GM18868 (cell line): ENCODE data around the gene KRT36.

Experiments
- ATAC-seq: cut with Tn5 transposase; IDR thresholded peaks from one replicate; pipeline ENCODE4 v1.9.1; 2021; ENCODE audit warnings: mild to moderate bottlenecking, moderate library complexity; ENCODE audit not compliant: unreplicated experiment

KRT36 gene

DNA sequence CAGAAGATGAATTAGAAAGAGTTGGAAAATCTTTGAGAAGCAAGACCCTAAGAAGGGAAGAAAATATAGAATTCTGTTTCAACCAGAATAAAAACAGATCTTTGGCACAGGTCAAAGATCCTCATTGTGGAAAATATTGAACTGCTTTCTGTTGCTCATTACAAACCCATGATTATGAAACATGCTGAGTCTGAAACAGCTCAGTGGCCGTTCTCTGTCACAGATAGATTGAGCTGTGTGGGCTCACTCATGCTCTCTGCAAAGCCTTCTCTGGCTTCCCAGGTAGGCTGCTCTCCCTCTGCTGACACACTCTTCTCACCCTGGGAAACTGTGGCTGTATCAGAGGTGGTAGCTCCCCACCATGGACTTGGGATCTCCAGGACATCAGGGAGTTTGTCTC lies 45.5 kb downstream of the KRT36 start:
- ATAC-seq = no peak

DNA sequence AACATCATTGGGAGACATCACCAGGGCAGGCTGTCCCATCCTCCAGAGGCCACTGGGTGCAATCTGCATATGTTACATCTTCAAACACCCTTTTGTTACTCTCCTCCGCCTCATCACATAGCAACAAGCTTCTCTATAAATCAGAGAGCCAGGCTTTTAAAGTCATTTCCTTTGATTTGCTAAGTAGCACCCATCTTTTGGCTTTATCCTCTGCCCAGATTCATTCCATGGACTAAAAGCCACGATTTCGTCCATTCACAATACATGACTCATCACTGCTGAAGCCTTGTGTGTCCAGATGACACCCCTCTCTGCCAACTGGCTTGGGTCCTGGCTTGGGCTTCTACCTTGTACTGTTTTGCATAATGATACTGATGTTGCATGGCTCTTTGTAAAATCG lies 47.0 kb downstream of the KRT36 start:
- no peak for ATAC-seq

DNA sequence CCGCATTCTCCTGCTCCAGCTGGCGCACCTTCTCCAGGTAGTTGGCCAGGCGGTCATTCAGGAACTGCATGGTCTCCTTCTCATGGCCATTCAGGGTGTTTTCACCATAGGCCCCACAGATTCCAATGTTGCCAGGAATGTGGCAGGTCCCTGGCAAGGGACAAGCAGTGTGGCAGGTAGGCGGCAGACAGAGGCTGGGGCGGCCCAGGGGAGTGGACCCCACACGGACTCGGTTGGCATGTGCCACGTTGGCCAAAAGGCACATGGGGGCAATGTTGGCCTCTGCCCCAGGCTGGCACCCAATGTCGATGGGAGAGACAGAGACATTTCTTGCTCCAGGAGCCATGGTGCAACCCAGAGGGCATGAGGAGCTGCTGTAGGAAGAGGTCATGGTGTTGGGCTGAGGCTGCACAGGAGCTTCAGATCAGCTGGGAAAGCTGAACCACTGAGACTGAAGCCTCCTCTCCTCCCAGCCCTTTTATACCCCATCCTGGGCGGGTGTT lies 49.1 kb downstream of the KRT36 start, which contains the start of gene KRT38:
TSS of gene KRT38 (minus strand) at position 453 of the 503 bp plus-strand sequence. CDS start at position 391, 62 bp downstream.
- ATAC-seq = no peak

- no peak for ATAC-seq
Observed at GRCh38 chr17:41439375-41439774, 50.3 kb downstream of the KRT36 start.

DNA sequence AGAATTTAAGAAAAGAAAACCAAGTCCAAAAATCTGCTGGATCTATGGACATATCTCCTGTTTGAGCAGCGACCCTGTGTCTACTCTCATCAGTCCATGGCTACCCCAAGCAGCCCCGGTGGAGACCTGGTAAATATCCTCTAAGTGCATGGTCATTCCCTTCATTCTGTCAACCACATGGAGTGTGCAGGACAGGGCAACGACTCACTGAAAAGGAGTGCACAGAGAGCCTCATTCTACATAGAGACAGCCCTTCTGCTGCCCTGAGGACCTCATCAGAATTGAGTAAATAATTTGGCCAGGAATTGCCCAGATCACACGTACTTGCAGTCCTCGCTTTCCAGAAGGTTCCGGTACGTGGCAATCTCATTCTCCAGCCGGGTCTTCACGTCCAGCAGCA lies 51.9 kb downstream of the KRT36 start:
- ATAC-seq = no peak

DNA sequence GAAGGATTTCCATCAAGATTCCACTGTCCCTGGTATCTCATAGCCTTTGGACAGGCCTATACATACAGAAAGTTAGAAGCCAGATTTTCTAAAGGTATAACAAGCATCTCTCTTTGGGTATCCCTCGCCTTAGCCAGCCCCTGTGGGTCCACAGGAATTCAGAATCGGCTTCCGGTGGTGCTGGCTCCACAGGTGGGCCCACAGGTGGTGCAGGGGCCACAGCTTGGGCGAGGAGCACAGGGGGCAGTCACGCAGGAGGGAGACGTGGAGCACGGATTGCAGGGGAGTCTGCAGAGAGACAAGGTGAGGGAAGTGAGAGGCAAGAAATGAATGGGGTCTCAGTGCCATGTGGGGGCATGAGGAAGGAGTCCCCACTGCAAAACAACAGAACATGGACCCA lies 52.5 kb downstream of the KRT36 start:
- no peak for ATAC-seq
